GM12873 (cell line): ENCODE measurements around the gene SLFNL1.

Source experiments
- CTCF ChIP-seq: IDR thresholded peaks from 2 replicates; pipeline ENCODE4 v1.5.1; 2012; ENCODE audit warnings: low read depth, mild to moderate bottlenecking, moderate library complexity, low read length, control low read depth; ENCODE audit not compliant: insufficient read depth; ENCODE audit errors: missing control alignments

SLFNL1 gene

GRCh38 chr1:41021526-41022308 is at the start of gene SLFNL1:
TSS of gene SLFNL1 (minus strand) at chr1:41021725. CDS start at chr1:41020660, 1,065 bp downstream.
- TF ChIP-seq CTCF = no peak

- no peak for TF ChIP-seq CTCF
Observed at GRCh38 chr1:41056907-41057306, 35.4 kb upstream of the SLFNL1 start.

- no peak for TF ChIP-seq CTCF
Observed at GRCh38 chr1:41053316-41053715, 31.8 kb upstream of the SLFNL1 start.

- no peak for TF ChIP-seq CTCF
Observed at GRCh38 chr1:41051022-41051421, 29.5 kb upstream of the SLFNL1 start.

- TF ChIP-seq CTCF = no peak
Observed at GRCh38 chr1:41048540-41048939, 27.0 kb upstream of the SLFNL1 start.

GRCh38 chr1:41046347-41046775 is 24.8 kb upstream of the SLFNL1 start:
- no peak for TF ChIP-seq CTCF

GRCh38 chr1:41045740-41046139 is 24.2 kb upstream of the SLFNL1 start:
- TF ChIP-seq CTCF = no peak
